ENCODE results near the gene SPTBN4. TPM values are rescaled to one million over a fixed set of nuclear protein-coding genes. Genes with fewer than 3 reads are reported as not detected.
A peak's percentile ranks its signal among the peaks of the same experiment; 100 is the strongest.

The SPTBN4 gene
- total RNA-seq, 1 experiment from 2014 or later: 0.84 TPM

DNA sequence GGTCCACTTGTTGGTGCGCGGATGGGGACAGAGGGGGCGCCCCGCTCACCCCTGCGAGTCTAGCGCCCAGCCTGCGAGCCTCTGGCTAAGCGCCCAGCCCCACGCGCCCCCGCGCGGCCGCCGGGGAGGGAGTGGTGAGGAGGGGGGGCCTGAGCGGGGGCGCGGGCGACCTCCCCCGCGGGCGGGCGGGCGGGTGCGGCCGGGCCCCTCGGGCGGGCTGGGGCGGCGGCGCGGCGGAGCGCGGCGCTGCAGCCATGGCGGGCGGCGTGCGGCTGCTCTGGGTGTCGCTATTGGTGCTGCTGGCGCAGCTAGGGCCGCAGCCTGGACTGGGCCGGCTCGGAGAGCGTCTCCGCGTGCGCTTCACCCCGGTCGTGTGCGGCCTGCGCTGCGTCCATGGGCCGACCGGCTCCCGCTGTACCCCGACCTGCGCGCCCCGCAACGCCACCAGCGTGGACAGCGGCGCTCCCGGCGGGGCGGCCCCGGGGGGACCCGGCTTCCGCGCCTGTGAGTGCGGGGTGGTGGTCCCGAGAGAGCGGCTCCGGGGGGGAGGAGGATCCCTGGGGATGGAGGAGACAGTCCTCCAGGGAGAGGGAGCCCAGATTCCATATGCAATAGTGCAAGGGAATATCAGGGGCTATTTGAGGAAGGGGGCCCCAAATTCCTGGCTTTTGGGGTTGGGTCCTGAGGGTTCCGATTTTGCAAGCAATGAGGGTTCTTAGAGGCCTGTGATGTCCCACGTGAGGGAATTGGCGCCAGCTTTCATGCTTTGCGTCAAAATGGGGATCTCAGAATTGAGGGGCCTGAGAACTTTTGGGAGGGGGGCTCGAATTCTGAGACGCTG, 134.6 kb downstream of the SPTBN4 start, which contains the start of gene LTBP4:
LTBP4 (plus strand) TSS at position 236 of the 841 bp plus-strand sequence; CDS start at position 255, 19 bp downstream.
- peak; percentile 36 for DNase-seq (ENCODE audit: low read depth)

DNA sequence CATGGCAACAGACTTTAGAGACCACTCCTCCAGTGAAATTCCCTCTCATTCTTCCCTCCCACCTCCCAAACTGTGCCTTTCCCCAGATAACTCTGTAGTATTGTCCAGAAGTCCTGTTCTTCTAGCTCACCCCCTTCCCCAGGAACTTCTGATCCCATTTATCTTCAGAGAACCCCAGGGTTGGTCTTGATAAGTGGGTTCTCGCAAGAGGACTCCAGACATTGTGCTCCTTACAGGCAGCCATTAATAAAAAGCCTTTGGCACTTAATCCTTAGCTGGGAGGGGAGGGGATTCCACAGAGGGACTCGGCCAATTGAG, 136.2 kb downstream of the SPTBN4 start:
- DNase-seq (ENCODE audit: low read depth): no peak

DNA sequence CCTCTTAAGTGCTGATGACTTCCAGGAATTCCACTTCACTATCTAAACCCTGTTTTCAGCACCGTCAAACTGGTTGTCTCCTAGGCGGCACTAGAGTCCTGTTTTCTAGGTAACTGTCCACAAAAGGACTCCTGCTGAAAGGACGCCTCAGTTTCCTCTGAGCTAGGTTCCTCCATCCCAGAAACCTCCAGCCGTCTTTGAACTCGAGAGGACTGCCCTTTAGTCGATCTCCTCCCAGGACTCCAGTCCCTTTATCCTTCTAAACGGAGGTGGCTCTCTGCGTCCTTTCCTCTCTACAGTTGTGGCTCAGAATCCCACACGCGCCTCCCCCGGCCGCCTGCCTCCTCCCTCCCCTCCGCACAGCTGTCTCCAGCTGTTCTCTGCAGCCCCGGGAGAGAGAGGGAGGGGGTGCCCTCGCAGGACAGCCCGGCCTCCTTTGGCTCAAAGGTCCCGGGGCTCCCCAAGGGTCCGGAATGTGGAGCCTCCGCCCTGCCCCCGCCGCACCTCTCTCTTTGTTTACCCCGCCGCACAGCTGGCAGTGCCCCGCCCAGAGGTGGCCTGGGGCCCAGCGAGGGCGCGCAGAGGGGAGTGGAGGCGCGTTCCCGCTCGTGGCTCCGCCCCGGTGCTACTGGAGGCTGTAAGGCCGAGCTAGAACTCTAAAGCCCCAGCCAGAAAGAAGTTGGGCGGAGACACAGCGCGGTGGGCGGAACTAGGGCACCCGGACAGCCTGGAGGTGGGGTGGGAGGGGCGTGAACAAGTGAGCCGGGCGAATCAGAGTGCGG, 136.8 kb downstream of the SPTBN4 start:
- peak; percentile 95 for DNase-seq (ENCODE audit: low read depth)

DNA sequence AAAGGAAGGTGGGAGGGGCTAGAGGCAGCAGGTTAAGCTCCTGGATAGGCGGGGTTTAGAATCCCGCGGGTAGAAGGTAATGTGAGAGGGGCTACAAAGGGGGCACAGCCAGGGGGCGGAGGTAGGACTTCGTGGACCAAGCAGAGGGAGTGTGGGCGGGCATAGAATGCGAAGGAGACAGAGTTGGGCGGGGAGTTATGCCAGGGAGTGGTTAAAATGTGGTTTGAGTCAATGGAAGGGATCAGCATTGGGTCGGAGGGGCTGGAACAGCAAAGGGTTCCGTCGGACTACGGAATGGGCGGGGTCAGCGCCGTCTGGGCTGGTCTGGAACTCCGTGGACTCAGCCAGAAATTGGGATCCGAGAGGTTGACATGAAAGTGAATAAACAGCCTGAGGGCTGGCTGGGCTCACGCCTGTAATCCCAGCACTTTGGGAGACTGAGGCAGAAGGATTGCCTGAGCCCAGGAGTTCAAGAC, 137.4 kb downstream of the SPTBN4 start:
- DNase-seq (ENCODE audit: low read depth): no peak

DNA sequence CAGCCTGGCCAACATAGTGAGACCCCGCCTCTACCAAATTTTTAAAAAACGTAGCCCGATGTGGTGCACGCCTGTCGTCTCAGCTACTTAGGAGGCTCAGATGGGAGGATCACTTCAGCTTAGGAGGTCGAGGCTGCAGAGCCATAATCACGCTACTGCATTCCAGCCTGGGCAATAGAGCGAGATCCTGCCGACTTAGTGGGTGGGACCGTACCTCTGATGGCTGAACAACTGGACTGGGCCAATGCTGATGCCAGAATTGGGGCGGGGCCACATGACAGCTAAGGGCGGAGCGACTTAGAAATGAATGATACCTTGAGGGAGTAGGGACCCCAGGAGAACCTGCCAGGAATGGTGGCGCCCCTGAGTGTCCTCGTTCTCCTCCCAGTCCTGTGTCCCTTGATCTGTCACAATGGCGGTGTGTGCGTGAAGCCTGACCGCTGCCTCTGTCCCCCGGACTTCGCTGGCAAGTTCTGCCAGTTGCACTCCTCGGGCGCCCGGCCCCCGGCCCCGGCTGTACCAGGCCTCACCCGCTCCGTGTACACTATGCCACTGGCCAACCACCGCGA, 137.9 kb downstream of the SPTBN4 start:
- peak; percentile 35 for DNase-seq (ENCODE audit: low read depth)

DNA sequence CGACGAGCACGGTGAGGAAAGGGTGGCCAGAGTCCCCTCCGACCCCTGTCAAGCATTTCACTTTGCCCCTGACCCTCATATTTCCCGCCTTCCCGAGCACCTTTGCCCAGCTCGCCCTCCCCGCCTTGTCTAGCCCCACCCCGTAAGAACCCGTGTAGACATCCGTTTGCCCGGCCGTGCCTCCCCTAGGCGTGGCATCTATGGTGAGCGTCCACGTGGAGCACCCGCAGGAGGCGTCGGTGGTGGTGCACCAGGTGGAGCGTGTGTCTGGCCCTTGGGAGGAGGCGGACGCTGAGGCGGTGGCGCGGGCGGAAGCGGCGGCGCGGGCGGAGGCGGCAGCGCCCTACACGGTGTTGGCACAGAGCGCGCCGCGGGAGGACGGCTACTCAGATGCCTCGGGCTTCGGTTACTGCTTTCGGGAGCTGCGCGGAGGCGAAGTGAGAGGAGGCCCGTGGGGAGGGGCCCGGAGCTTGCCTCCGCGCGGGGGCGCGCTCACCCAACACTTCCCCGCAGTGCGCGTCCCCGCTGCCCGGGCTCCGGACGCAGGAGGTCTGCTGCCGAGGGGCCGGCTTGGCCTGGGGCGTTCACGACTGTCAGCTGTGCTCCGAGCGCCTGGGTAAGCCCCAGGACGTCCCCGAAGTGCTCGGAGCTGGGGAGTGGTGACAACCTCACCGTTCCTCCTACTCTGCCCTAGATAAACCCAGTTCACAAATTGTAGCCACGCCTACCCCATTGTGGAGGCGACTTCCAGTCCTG, 138.6 kb downstream of the SPTBN4 start:
- DNase-seq (ENCODE audit: low read depth): peak; percentile 77

DNA sequence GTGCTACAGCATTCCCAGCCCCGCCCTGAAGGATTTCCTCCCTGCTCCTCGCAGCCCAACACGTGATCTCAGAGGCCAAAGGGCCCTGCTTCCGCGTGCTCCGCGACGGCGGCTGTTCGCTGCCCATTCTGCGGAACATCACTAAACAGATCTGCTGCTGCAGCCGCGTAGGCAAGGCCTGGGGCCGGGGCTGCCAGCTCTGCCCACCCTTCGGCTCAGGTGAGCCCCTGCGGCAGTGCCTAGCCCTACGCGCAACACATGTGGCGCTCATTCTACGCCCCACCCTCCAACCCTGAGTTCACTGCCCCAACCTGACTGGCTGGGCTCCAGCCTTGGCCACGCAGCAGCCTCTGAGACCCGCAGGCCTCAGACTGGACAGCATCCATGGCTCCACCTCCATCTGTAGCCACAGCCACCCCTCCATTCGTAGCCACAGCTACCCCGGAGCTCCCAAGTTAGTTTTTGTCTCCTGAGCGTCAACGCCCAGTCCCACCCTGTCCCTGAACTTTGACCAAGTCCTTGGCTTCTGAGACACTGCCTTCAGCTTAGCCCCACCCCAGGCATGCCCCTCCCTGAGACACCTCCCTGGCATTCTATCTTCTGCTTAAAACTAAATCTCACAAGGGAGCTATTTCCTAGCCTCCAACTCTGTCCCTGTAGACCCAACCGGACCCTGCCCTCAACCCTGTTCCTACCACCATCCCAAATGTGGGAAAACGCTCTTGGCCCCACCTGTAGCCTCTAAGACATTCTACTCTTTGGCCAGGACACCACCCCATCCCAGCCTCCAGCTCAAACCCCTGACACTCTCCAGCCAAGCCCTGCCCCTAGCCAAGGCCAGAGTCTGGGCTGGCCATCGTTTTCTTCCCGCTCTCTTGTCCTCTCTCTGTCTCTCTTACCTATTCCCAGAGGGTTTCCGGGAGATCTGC, 140.8 kb downstream of the SPTBN4 start:
- DNase-seq (ENCODE audit: low read depth): no peak

DNA sequence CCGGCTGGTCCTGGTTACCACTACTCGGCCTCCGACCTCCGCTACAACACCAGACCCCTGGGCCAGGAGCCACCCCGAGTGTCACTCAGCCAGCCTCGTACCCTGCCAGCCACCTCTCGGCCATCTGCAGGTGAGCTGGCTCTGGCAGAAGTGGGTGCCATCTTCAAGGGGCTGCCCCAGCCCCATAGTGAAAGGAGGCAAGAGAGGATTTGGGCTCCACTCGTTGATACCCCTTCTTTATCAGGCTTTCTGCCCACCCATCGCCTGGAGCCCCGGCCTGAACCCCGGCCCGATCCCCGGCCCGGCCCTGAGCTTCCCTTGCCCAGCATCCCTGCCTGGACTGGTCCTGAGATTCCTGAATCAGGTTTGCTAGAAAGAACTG, 141.4 kb downstream of the SPTBN4 start:
- no peak for DNase-seq (ENCODE audit: low read depth)

DNA sequence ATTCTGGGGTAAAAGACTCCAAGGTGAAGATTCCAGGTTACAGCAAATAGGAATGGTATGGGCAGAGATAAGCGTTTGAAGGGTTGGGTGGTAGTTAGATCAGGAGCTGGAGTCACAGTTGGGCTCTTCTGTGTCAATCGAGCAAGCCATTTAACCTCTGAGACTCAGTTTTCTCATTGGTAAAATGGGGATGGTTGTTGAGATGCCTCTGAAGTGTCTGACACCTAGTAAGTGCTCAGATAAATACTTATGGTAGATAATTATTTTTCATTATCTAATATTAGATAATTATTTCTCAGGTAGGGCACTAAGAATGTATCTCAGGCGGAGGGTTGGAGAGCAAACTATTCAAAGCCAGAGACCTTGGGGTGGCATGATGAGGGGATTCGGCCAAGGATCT, 142.2 kb downstream of the SPTBN4 start:
- DNase-seq (ENCODE audit: low read depth): no peak

DNA sequence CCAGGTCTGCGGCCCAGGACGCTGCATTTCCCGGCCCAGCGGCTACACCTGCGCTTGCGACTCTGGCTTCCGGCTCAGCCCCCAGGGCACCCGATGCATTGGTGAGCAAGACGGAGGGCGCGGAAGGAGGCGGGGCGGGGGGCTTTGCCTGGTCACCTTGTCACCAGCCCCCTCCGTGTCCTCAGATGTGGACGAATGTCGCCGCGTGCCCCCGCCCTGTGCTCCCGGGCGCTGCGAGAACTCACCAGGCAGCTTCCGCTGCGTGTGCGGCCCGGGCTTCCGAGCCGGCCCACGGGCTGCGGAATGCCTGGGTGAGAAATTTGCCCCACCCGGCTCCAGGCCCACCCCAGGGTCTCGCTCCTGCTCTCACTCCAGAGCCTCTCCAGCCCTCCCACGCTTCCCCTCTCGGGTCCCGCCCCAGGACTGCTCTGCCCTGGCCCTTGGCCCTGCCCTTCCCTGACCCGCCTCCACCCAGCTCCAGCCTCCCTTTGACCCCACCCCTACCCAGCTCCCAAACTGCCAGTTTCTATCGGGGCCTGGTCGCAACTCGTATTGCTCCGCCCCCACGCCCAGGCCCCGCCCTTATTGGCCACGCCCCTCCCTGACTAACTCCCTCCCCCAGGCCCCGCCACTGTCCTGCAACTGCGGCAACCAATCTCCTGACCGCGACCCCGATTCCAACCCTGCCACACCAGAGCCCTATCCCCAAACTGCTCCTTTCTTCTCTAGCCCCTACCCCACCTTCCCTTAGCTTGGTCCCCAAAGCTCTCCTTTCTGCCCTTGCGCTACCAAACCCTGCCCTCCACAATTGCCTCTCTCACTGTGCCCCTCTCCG, 143.0 kb downstream of the SPTBN4 start:
- peak; percentile 91 for DNase-seq (ENCODE audit: low read depth)

DNA sequence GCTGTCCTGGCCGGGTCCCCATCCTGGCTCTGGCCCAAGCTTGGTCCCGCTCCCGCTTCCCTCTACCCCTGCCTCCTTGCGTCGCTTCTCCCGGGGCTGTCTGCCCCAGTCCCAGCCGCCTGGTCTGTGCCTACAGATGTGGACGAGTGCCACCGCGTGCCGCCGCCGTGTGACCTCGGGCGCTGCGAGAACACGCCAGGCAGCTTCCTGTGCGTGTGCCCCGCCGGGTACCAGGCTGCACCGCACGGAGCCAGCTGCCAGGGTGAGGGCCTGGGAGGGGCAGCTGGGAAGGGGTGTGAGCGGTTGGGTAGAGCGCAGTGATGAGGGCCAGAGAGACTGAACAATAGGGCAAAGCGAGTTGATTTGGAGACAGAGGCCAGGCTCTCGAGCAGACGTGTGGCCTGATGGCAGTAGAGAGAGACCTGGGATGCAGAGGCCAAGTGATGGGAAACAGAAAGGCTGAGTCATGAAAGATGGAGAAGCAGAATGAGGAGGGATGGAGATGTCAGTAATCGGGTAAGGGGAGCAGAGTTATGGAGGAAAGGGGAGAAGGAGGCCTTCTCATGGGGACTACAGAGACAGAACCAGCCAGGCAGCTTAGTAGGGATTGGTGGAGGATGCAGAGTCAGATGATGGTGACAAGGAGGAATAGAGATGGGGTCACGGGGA, 143.7 kb downstream of the SPTBN4 start:
- peak; percentile 64 for DNase-seq (ENCODE audit: low read depth)

DNA sequence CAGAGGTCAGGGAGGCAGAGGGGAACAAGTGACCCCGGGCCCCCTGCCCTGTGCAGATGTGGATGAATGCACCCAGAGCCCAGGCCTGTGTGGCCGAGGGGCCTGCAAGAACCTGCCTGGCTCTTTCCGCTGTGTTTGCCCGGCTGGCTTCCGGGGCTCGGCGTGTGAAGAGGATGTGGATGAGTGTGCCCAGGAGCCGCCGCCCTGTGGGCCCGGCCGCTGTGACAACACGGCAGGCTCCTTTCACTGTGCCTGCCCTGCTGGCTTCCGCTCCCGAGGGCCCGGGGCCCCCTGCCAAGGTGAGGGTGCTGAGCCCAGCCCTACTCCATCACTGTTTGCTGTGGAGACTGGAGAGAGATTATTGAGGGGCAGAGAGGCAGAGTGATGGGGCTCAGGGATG, 144.3 kb downstream of the SPTBN4 start:
- DNase-seq (ENCODE audit: low read depth): no peak

DNA sequence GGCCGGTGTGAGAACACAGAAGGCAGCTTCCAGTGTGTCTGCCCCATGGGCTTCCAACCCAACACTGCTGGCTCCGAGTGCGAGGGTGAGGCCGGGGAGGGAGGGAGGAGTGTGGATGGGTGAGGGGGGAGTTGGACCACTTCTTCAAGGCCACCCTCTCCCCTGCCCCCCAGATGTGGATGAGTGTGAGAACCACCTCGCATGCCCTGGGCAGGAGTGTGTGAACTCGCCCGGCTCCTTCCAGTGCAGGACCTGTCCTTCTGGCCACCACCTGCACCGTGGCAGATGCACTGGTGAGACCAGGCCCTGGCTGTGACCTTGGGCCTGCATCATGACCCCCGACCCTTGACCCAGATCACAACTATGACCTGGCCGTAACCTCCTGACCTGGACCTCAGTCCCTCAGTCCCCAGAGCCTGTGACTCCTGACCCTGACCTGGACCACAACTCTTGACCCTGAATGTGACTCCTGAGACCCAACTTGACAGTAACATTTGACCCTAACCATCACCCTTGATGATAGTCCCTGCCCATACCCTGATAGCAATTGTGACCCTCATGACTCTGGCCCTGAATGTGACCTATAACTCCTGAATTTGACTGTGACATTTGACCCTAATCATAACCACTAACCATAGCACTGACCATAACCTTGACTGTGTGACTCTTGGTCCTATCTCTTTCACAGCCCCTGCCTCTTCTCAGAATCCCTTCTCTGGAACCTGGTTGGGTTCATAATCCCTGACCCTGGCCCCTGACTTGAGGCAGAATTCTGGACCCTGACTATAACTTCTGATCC, 145.3 kb downstream of the SPTBN4 start:
- DNase-seq (ENCODE audit: low read depth): no peak

DNA sequence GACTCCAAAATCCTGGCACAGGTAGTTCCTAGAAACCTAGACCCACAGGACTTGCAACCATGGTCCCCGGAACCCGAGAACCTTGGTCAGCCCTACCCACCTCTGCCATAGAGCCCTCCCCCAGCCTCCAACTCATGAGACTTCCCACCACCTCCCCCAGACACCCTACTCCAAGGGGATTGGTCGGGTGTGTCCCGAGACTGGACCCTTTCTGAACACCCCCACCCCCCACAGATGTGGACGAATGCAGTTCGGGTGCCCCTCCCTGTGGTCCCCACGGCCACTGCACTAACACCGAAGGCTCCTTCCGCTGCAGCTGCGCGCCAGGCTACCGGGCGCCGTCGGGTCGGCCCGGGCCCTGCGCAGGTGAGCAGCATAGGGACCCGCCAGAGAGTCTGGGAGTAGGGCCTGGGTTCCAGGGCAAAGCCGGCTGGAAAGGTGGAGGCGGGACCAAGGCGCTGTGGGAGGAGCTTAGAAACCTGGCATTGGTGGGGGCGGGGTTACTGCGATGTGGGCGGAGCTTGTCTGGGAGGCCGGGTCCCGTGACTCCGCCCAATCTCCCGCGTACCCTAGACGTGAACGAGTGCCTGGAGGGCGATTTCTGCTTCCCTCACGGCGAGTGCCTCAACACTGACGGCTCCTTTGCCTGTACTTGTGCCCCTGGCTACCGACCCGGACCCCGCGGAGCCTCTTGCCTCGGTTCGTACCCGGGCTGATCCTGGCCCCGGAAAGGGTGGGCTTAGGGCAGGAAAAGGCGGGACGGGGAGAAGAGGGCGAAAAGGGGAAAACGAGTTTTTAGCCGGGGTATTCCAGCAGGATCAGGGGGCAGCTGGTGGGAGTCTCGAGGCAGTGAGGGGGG, 146.3 kb downstream of the SPTBN4 start:
- peak; percentile 35 for DNase-seq (ENCODE audit: low read depth)

DNA sequence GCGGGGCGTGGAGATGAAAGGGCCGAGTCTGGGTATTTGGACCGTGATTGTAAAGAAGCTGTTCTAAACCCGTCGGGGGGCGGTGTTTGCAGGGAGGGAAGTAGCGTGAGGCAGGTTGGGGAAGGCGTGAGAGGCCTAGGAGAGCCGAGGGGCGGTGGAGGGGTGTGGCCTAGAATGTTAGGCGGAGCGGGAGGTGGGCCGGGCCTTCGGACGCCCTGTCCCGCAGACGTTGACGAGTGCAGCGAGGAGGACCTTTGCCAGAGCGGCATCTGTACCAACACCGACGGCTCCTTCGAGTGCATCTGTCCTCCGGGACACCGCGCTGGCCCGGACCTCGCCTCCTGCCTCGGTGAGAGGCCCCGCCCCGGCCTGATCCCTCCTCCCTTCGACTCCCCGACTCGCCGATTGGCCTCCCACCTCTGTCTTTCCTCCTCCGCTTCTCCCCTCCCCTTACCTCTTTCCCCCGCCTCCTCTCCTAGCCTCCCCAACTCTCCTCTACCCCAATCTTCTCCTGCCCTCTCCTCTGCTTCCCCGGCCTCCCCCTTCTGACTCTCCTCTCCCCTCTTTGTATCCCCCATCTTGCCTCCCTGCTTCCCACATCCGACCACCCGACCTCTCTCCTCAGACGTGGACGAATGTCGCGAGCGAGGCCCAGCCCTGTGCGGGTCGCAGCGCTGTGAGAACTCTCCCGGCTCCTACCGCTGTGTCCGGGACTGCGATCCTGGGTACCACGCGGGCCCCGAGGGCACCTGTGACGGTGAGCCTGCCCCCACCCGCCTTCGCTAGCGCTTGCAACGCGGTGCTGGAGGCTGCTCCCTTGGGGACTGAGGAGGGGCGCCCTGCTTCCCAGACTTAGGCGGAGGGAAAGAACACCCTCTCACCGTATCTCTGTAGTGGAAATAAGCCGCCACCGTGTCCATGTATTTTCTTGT, 147.2 kb downstream of the SPTBN4 start:
- DNase-seq (ENCODE audit: low read depth): peak; percentile 91
